ENCODE results near the gene ATP5F1D.
A peak's percentile ranks its signal among the peaks of the same experiment; 100 is the strongest.
"Not testable (repeated sequence)": the region's sequence is repeated elsewhere in the genome, so short reads cannot be mapped to it uniquely, and the experiment has no call there.

Gene ATP5F1D

GRCh38 chr19:1245494-1246264 lies 4.1 kb downstream of the ATP5F1D start:
- peak overlapping the region; percentile 97 for H3K27ac ChIP-seq (ENCODE audit: poor library complexity, severe bottlenecking)
- TF ChIP-seq CTCF (IDR thresholded peaks at IDR 0.05; ENCODE audit: poor library complexity, severe bottlenecking), result no peak
- DNase-seq (ENCODE audit: low spot score) (no peak), ATAC-seq (ENCODE audit: low read depth) (no peak)
- H3K4me3 ChIP-seq (ENCODE audit: severe bottlenecking), result no peak overlapping the region
- H3K36me3 ChIP-seq (ENCODE audit: low read depth), result peaks cover 17% of the 10 kb centered on the region
- no peaks in the 10 kb centered on the region for H3K27me3 ChIP-seq (ENCODE audit: insufficient read depth, poor library complexity, severe bottlenecking)
- H3K4me1 ChIP-seq (ENCODE audit: insufficient read depth, poor library complexity, severe bottlenecking), result peaks cover 23% of the 10 kb centered on the region
- no peaks in the 10 kb centered on the region for H3K9me3 ChIP-seq (ENCODE audit: severe bottlenecking)

- H3K4me3 ChIP-seq (ENCODE audit: severe bottlenecking); H3K27me3 ChIP-seq (ENCODE audit: insufficient read depth, poor library complexity, severe bottlenecking); H3K9me3 ChIP-seq (ENCODE audit: severe bottlenecking); ATAC-seq (ENCODE audit: low read depth); DNase-seq (ENCODE audit: low spot score): not testable (repeated sequence)
- Histone ChIP-seq H3K27ac (ENCODE audit: poor library complexity, severe bottlenecking) (peak overlapping the region; percentile 97), H3K4me1 (ENCODE audit: insufficient read depth, poor library complexity, severe bottlenecking) (peaks cover 18% of the 10 kb centered on the region), H3K36me3 (ENCODE audit: low read depth) (peaks cover 25% of the 10 kb centered on the region)
Observed at GRCh38 chr19:1246265-1247087, 4.9 kb downstream of the ATP5F1D start.

GRCh38 chr19:1247748-1248138 lies 6.2 kb downstream of the ATP5F1D start:
- no peaks in the 10 kb centered on the region for H3K9me3 ChIP-seq (ENCODE audit: severe bottlenecking)
- H3K27me3 ChIP-seq (ENCODE audit: insufficient read depth, poor library complexity, severe bottlenecking), result no peaks in the 10 kb centered on the region
- H3K36me3 ChIP-seq (ENCODE audit: low read depth), result peaks cover 30% of the 10 kb centered on the region
- ATAC-seq (ENCODE audit: low read depth), result no peak
- no peak for DNase-seq (ENCODE audit: low spot score)
- no peak for TF ChIP-seq CTCF (IDR thresholded peaks at IDR 0.05; ENCODE audit: poor library complexity, severe bottlenecking)
- peak overlapping the region; percentile 97 for H3K27ac ChIP-seq (ENCODE audit: poor library complexity, severe bottlenecking)
- H3K4me1 ChIP-seq (ENCODE audit: insufficient read depth, poor library complexity, severe bottlenecking), result peaks cover 18% of the 10 kb centered on the region
- H3K4me3 ChIP-seq (ENCODE audit: severe bottlenecking), result peak overlapping the region; percentile 58

GRCh38 chr19:1248139-1248785 lies 6.7 kb downstream of the ATP5F1D start, which contains the start of gene MIDN:
Gene MIDN, plus strand, starts transcription at chr19:1248583. Its CDS starts 1,714 bp downstream, at chr19:1250297.
- Histone ChIP-seq H3K9me3 (ENCODE audit: severe bottlenecking) (no peaks in the 10 kb centered on the region), H3K4me3 (ENCODE audit: severe bottlenecking) (peak within 1 kb of the TSS; percentile 58), H3K27me3 (ENCODE audit: insufficient read depth, poor library complexity, severe bottlenecking) (no peaks in the 10 kb centered on the region), H3K4me1 (ENCODE audit: insufficient read depth, poor library complexity, severe bottlenecking) (peaks cover 13% of the 10 kb centered on the region), H3K27ac (ENCODE audit: poor library complexity, severe bottlenecking) (peak within 1 kb of the TSS; percentile 97), H3K36me3 (ENCODE audit: low read depth) (peaks cover 30% of the 10 kb centered on the region)
- DNase-seq (ENCODE audit: low spot score), result no peak
- no peak for TF ChIP-seq CTCF (IDR thresholded peaks at IDR 0.05; ENCODE audit: poor library complexity, severe bottlenecking)
- ATAC-seq (ENCODE audit: low read depth), result peak; percentile 33

GRCh38 chr19:1248786-1249297 lies 7.3 kb downstream of the ATP5F1D start:
- peak; percentile 83 for TF ChIP-seq CTCF (IDR thresholded peaks at IDR 0.05; ENCODE audit: poor library complexity, severe bottlenecking)
- Histone ChIP-seq H3K36me3 (ENCODE audit: low read depth) (peaks cover 33% of the 10 kb centered on the region), H3K27ac (ENCODE audit: poor library complexity, severe bottlenecking) (peak overlapping the region; percentile 97)

More at GRCh38 chr19:1248786-1249297, 7.3 kb downstream of the ATP5F1D start:
- Histone ChIP-seq H3K27me3 (ENCODE audit: insufficient read depth, poor library complexity, severe bottlenecking) (no peaks in the 10 kb centered on the region), H3K4me3 (ENCODE audit: severe bottlenecking) (peak overlapping the region; percentile 58), H3K4me1 (ENCODE audit: insufficient read depth, poor library complexity, severe bottlenecking) (peaks cover 18% of the 10 kb centered on the region), H3K9me3 (ENCODE audit: severe bottlenecking) (no peaks in the 10 kb centered on the region)
- DNase-seq (ENCODE audit: low spot score), result no peak
- ATAC-seq (ENCODE audit: low read depth), result peak; percentile 3; the same call in 2 of the 3 replicates
